ENCODE results near the gene RASSF7. TPM values are rescaled to one million over a fixed set of nuclear protein-coding genes. Genes with fewer than 3 reads are reported as not detected.
"Not testable (repeated sequence)": the region's sequence is repeated elsewhere in the genome, so short reads cannot be mapped to it uniquely, and the experiment has no call there.

Gene RASSF7
- total RNA-seq, 1 experiment from 2014 or later = 32.5 TPM

DNA sequence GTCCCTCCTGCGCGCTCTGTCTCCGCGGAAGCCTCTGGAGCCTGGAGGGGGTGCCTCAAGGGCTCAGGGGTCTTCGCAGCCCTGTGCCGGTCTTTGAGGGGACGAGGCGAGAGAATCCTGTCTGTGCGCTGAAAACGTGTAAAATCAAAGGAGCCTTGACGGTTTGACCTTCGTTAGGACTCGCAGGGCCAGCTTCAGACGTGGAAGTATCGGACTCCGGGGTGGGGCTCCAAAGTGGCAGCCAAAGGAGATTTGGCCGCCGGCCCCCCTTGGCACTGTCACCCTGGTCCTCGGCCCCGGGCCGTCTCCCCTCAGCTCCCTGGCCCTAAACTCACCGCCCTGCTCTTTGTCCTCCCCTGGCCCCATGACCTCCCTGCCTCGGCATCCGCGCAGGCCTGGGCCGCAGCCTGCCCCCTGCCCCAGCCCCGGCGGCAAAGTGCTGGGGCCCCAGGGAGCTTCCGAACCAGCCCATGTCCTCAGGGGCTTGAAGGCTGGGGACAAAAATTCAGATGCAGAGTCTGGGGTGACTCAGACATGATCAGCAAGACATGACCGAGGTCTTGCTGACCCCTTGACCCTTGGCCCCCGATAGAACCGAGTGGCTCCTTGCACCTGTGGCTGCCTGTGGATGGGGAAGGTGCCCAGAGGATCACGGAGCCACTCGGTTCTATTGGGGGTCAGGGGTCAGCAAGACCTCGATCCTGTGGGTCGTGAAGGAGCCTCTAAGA lies 8.6 kb downstream of the RASSF7 start:
- Mint-ChIP-seq H3K36me3 (no peaks in the 10 kb centered on the region), H3K27ac (no peak overlapping the region), H3K9me3 (no peaks in the 10 kb centered on the region), H3K4me1 (peaks cover 35% of the 10 kb centered on the region), H3K27me3 (ENCODE audit: low read depth) (peaks cover 16% of the 10 kb centered on the region), H3K4me3 (peak overlapping the region; percentile 66)
- CTCF ChIA-PET = interaction anchor here (0.6 to 5.8 kb wide), 5 partner anchors 10 to 113 kb away, joined by 3 to 32 read pairs (median 5); partner anchors contain the start of gene LMNTD2
- no peak for DNase-seq (ENCODE audit: low spot score)
- no peak for ATAC-seq
- POLR2A ChIA-PET = interaction anchor here (1.0 kb wide), 1 partner anchor 9 kb away, joined by 3 read pairs; no protein-coding TSS in a partner anchor
- TF ChIP-seq GABPB1 (CRISPR knock-in tag; IDR thresholded peaks at IDR 0.05) (0 out of 2 replicates have a peak, but pooled peaks have one; percentile 29), ZMAT4 (CRISPR knock-in tag; IDR thresholded peaks at IDR 0.05) (no peak)

GRCh38 chr11:571802-572185 lies 11.0 kb downstream of the RASSF7 start:
- H3K36me3 Mint-ChIP-seq = no peaks in the 10 kb centered on the region
- no peak for ATAC-seq
- ChIA-PET CTCF (interaction anchor here (1.9 kb wide), 1 partner anchor 17 kb away, joined by 8 read pairs; no protein-coding TSS in a partner anchor), POLR2A (no interaction called here)
- H3K27ac Mint-ChIP-seq = no peak overlapping the region
- H3K4me3 Mint-ChIP-seq = no peak overlapping the region
- H3K27me3 Mint-ChIP-seq (ENCODE audit: low read depth) = peaks cover 26% of the 10 kb centered on the region
- peaks cover 30% of the 10 kb centered on the region for H3K4me1 Mint-ChIP-seq
- no peak for DNase-seq (ENCODE audit: low spot score)
- no peak for TF ChIP-seq NFATC4 (CRISPR knock-in tag; IDR thresholded peaks at IDR 0.05)
- H3K9me3 Mint-ChIP-seq = no peaks in the 10 kb centered on the region

GRCh38 chr11:573146-573759 lies 12.5 kb downstream of the RASSF7 start:
- H3K4me3 Mint-ChIP-seq = no peak overlapping the region
- no peaks in the 10 kb centered on the region for H3K9me3 Mint-ChIP-seq
- ChIA-PET POLR2A (no interaction called here), CTCF (no interaction called here)
- peaks cover 22% of the 10 kb centered on the region for H3K27me3 Mint-ChIP-seq (ENCODE audit: low read depth)
- 0 out of 2 replicates have a peak, but pooled peaks cover 5% of the 10 kb centered on the region for H3K36me3 Mint-ChIP-seq
- H3K27ac Mint-ChIP-seq = no peak overlapping the region
- ATAC-seq (no peak), DNase-seq (ENCODE audit: low spot score) (no peak)
- no peak for TF ChIP-seq ZBTB43 (CRISPR knock-in tag; IDR thresholded peaks at IDR 0.05)
- TF ChIP-seq USF1 (CRISPR knock-in tag; IDR thresholded peaks at IDR 0.05) = no peak
- TF ChIP-seq, protein P1, sequence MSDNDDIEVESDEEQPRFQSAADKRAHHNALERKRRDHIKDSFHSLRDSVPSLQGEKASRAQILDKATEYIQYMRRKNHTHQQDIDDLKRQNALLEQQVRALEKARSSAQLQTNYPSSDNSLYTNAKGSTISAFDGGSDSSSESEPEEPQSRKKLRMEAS (CRISPR knock-in tag; IDR thresholded peaks at IDR 0.05) = no peak
- TF ChIP-seq SMAD3 (CRISPR knock-in tag; IDR thresholded peaks at IDR 0.05; ENCODE audit: borderline replicate concordance) = no peak
- TF ChIP-seq HMGA2 (CRISPR knock-in tag; IDR thresholded peaks at IDR 0.05) = no peak
- TF ChIP-seq ZNF263 (CRISPR knock-in tag; IDR thresholded peaks at IDR 0.05; ENCODE audit: low read depth) = no peak
- no peak for TF ChIP-seq KAT7 (CRISPR knock-in tag; IDR thresholded peaks at IDR 0.05; ENCODE audit: borderline replicate concordance)
- no peak for TF ChIP-seq ATF6 (CRISPR knock-in tag; IDR thresholded peaks at IDR 0.05)
- no peak for TF ChIP-seq EMX1 (CRISPR knock-in tag; IDR thresholded peaks at IDR 0.05)
- peaks cover 31% of the 10 kb centered on the region for H3K4me1 Mint-ChIP-seq

DNA sequence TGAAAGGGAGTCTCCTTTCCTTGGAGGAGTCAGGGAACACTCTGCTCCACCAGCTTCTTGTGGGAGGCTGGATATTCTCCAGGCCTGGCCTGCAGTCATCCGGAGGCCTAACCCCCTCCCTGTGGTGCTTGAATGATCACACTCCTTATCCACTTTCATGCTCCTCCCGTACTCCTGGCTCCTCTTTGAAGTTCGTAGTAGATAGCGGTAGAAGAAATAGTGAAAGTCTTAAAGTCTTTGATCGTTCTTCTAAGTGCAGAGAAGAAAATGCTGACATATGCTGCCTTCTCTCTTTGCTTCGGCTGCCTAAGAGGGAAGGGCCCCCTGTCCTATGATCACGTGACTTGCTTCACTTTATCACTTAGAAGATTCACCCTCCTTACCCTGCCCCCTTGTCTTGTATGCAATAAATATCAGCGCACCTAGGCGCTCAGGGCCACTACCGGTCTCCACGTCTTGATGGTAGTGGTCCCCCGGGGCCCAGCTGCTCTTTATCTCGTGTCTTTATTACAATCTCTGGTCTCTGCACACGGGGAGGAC lies 13.3 kb downstream of the RASSF7 start:
- H3K4me3 Mint-ChIP-seq = peak overlapping the region; percentile 88
- CTCF ChIA-PET; DNase-seq (ENCODE audit: low spot score); H3K9me3 Mint-ChIP-seq; H3K27ac Mint-ChIP-seq; H3K36me3 Mint-ChIP-seq; POLR2A ChIA-PET; ATAC-seq: not testable (repeated sequence)
- peaks cover 35% of the 10 kb centered on the region for H3K4me1 Mint-ChIP-seq
- H3K27me3 Mint-ChIP-seq (ENCODE audit: low read depth) = peaks cover 22% of the 10 kb centered on the region
